Esophagus squamous epithelium (tissue), 4 donors: Measurements from ENCODE around the gene COA7.

Experiments used
- POLR2A ChIP-seq, 4 donors: fragments of 450-650 bp; IDR thresholded peaks; one replicate each; pipeline ENCODE4 v1.6.1; 2017; ENCODE audit warnings: antibody characterized with exemption in 4 of 4, mild to moderate bottlenecking in 4 of 4, moderate library complexity in 3 of 4
- TF ChIP-seq, protein P1 (sequence below), 6 experiments: fragments of 450-650 bp in 4 of 6; fragments of 200-600 bp in 2 of 6; sonication (generic) in 2 of 6; IDR thresholded peaks; one replicate each; pipeline ENCODE4 v1.5.1; 2016 to 2019; ENCODE audit warnings: antibody characterized with exemption in 6 of 6, mild to moderate bottlenecking in 4 of 6, moderate library complexity in 4 of 6

DNA sequence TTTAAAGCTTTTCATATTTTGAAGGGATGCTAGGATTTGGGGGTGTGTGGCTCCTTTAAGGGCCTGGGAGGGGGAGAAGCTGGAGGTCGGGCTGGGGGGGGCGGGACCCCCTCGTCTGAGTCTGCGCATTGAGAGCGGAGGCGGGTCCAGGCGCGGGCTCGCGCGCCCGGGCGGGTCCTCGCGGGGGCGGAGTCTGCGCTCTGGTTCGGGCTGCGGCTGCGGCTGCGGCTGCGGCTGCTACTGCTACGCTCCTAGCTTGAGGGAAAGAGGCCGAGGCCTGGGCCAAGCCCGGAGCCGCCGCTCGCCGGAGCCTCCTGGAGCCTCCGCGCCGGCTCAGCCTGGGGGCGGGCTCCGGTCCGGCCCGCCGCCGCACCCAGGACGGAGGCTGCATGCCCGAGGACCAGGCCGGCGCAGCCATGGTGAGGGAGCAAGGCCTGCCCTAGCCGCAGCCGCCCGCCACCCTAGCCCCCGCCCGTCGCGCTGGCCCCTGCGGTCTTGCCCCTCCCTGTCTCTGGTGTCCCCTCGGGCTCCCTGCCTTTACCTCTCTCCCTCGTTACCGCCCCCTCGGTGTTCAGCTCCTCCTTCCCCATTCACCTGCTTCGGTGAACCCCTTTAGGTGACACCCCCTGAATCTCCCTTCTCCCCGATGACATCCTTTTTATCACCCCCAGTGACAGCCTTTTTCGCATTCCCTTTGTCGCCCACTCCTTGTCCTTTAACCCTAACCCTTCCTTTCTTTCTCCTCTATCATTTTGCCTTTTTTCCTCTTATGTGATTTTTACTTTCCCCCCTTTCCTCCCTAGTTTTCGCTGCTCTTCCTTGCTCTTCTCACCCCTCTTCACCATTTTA is 28.3 kb upstream of the COA7 start, which contains the start of gene ZYG11B:
- TF ChIP-seq, protein P1, sequence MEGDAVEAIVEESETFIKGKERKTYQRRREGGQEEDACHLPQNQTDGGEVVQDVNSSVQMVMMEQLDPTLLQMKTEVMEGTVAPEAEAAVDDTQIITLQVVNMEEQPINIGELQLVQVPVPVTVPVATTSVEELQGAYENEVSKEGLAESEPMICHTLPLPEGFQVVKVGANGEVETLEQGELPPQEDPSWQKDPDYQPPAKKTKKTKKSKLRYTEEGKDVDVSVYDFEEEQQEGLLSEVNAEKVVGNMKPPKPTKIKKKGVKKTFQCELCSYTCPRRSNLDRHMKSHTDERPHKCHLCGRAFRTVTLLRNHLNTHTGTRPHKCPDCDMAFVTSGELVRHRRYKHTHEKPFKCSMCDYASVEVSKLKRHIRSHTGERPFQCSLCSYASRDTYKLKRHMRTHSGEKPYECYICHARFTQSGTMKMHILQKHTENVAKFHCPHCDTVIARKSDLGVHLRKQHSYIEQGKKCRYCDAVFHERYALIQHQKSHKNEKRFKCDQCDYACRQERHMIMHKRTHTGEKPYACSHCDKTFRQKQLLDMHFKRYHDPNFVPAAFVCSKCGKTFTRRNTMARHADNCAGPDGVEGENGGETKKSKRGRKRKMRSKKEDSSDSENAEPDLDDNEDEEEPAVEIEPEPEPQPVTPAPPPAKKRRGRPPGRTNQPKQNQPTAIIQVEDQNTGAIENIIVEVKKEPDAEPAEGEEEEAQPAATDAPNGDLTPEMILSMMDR (IDR thresholded peaks at IDR 0.05): peak in 1 of 6 experiments; percentile 9
- peak in 2 of 4 donors; percentile 79 to 87 for TF ChIP-seq POLR2A (IDR thresholded peaks at IDR 0.05)
